Sigmoid colon (tissue), 7 donors: ENCODE measurements around the gene KIF12. TPM values are rescaled to one million over a fixed set of nuclear protein-coding genes. Genes with fewer than 3 reads are reported as not detected.
A peak's percentile ranks its signal among the peaks of the same experiment; 100 is the strongest.

ENCODE experiments used
- DNase-seq: peaks from one replicate; pipeline ENCODE4 v3.0.0-alpha.2; 2019
- H3K27ac ChIP-seq, 4 donors: fragments of 200-600 bp; sonication (generic); one replicate each; pipeline ENCODE4 v1.5.1; 2016 to 2019; ENCODE audit warnings: mild to moderate bottlenecking in 1 of 4
- H3K27me3 ChIP-seq, 3 donors: fragments of 200-600 bp; sonication (generic); one replicate each; pipeline ENCODE4 v1.5.1; 2019; ENCODE audit warnings: mild to moderate bottlenecking in 1 of 3
- H3K36me3 ChIP-seq, 4 donors: fragments of 200-600 bp; sonication (generic); one replicate each; pipeline ENCODE4 v1.5.1; 2016 to 2019
- H3K4me1 ChIP-seq, 4 donors: fragments of 200-600 bp; sonication (generic); one replicate each; pipeline ENCODE4 v1.5.1; 2017 to 2019
- H3K4me3 ChIP-seq, 4 donors: fragments of 200-600 bp; sonication (generic); one replicate each; pipeline ENCODE4 v1.5.1; 2017 to 2019; ENCODE audit warnings: mild to moderate bottlenecking in 2 of 4, moderate library complexity in 1 of 4
- H3K9me3 ChIP-seq, 4 donors: fragments of 200-600 bp in 3 of 4; sonication (generic) in 3 of 4; one replicate each; pipeline versions ENCODE4 v1.5.1 to v1.6.1; 2013 to 2019
- EP300 ChIP-seq, 4 donors: sonication (generic); formaldehyde crosslinking; IDR thresholded peaks; one replicate each; pipeline ENCODE4 v1.6.1; 2017; ENCODE audit warnings: antibody characterized with exemption in 4 of 4
- POLR2A ChIP-seq, 2 donors: fragments of 450-650 bp; IDR thresholded peaks; one replicate each; pipeline ENCODE4 v1.6.1; 2016; ENCODE audit warnings: antibody characterized with exemption in 2 of 2, mild to moderate bottlenecking in 2 of 2, moderate library complexity in 2 of 2
- POLR2AphosphoS5 ChIP-seq, 4 donors: sonication (generic); formaldehyde crosslinking; IDR thresholded peaks; one replicate each; pipeline ENCODE4 v1.6.1; 2017; ENCODE audit warnings: antibody characterized with exemption in 4 of 4
- WGBS, 2 donors: extraction: QIAGEN DNeasy Blood & Tissue Kit; methylation state at CpG; one replicate each; pipeline ENCODE4 v1.1.7; 2013; 5-methylcytosine and 5-hydroxymethylcytosine counted together
- intact Hi-C: fragments of 100-400 bp; cut with DNase I; formaldehyde crosslinking; loops from one replicate; pipeline ENCODE4 v1.15.1; 2023
- polyA plus RNA-seq, 3 donors: library from polyadenylated mRNA; stranded (reverse); fragments of 200-250 nt; gene quantifications; one replicate each; pipeline ENCODE4 v1.2.3, GENCODE V29; 2013
- total RNA-seq, 4 donors: library from RNA; depleted of rRNA; stranded (reverse); fragments of >200 nt; gene quantifications; one replicate each; pipeline ENCODE4 v1.1.0, GENCODE V29; 2016
- TF ChIP-seq, protein P1 (sequence below), 4 experiments: fragments of 450-650 bp in 3 of 4; fragments of 200-600 bp in 1 of 4; IDR thresholded peaks; one replicate each; pipeline ENCODE4 v1.5.1; 2016 to 2019; ENCODE audit warnings: antibody characterized with exemption in 4 of 4, mild to moderate bottlenecking in 3 of 4, moderate library complexity in 2 of 4
- donor health status: healthy with polysubstance abuse.
- donor health status: Bipolar disorder and iron deficiency.
- donor health status: healthy.

The KIF12 gene
- total and polyA plus RNA-seq, 7 donors = 1.4 to 6.9 (median 3.7) TPM; not detected in 3

DNA sequence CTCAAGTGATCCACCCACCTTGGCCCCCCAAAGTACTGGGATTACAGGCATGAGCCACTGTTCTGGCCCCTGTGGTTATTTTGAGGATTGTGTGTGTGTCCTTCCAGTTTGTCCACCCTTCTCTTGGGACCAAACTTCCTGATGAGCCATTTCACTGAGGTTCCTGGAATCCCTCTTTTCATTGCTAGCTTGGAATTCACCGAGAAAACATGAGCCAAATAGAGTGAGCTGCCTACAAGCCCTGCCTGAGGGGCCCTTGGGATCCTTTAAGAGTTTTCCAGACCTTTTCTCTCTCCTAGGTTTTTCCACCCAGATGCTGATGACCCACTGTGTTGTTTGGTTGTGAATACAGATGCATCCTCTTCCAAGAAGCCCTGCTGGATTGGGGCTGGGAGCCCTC lies 13.2 kb upstream of the KIF12 start:
- no peaks in the 10 kb centered on the region for H3K9me3 ChIP-seq
- H3K4me3 ChIP-seq = no peak overlapping the region
- WGBS, 2 donors = 77% methylated on average over 1 of the region's 1 CpG
- H3K27ac ChIP-seq = peak overlapping the region in 2 of 4 donors; percentile 1 to 12
- intact Hi-C loops = no loop called here
- no peak for DNase-seq
- peaks cover 0 to 13% (median 7%) of the 10 kb centered on the region in 4 donors for H3K4me1 ChIP-seq
- TF ChIP-seq EP300 (IDR thresholded peaks at IDR 0.05) = no peak
- no peak for TF ChIP-seq POLR2AphosphoS5 (IDR thresholded peaks at IDR 0.05)
- no peak for TF ChIP-seq POLR2A (IDR thresholded peaks at IDR 0.05)
- TF ChIP-seq, protein P1, sequence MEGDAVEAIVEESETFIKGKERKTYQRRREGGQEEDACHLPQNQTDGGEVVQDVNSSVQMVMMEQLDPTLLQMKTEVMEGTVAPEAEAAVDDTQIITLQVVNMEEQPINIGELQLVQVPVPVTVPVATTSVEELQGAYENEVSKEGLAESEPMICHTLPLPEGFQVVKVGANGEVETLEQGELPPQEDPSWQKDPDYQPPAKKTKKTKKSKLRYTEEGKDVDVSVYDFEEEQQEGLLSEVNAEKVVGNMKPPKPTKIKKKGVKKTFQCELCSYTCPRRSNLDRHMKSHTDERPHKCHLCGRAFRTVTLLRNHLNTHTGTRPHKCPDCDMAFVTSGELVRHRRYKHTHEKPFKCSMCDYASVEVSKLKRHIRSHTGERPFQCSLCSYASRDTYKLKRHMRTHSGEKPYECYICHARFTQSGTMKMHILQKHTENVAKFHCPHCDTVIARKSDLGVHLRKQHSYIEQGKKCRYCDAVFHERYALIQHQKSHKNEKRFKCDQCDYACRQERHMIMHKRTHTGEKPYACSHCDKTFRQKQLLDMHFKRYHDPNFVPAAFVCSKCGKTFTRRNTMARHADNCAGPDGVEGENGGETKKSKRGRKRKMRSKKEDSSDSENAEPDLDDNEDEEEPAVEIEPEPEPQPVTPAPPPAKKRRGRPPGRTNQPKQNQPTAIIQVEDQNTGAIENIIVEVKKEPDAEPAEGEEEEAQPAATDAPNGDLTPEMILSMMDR (IDR thresholded peaks at IDR 0.05) = no peak
- no peaks in the 10 kb centered on the region for H3K27me3 ChIP-seq
- H3K36me3 ChIP-seq = no peaks in the 10 kb centered on the region

DNA sequence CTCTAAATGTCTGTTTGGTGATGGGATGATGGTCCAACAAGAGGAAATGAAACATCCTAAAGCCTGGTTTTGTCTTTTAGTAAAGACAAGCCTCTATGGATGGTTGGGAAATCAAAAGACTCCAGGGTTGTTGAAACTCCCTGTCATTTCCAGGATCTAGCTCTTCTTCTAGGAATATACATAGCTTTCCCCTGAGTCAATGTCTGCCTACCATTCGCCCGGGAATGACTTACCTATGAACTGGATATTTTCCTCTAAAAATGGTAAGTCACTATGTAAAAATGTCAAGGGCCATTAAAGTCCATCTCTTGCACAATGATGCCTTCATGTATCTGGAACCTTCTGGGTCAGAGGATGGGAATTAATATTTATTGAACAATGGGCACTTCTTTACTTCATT lies 11.1 kb upstream of the KIF12 start:
- no peaks in the 10 kb centered on the region for H3K27me3 ChIP-seq
- H3K36me3 ChIP-seq = no peaks in the 10 kb centered on the region
- no peak for DNase-seq
- H3K9me3 ChIP-seq = no peaks in the 10 kb centered on the region
- H3K4me3 ChIP-seq = no peak overlapping the region
- no peak for TF ChIP-seq POLR2A (IDR thresholded peaks at IDR 0.05)
- H3K27ac ChIP-seq = no peak overlapping the region
- 89 to 93% methylated on average over 2 of the region's 2 CpGs for WGBS, 2 donors
- intact Hi-C loops = no loop called here
- H3K4me1 ChIP-seq = peaks cover 0 to 13% (median 7%) of the 10 kb centered on the region in 4 donors

DNA sequence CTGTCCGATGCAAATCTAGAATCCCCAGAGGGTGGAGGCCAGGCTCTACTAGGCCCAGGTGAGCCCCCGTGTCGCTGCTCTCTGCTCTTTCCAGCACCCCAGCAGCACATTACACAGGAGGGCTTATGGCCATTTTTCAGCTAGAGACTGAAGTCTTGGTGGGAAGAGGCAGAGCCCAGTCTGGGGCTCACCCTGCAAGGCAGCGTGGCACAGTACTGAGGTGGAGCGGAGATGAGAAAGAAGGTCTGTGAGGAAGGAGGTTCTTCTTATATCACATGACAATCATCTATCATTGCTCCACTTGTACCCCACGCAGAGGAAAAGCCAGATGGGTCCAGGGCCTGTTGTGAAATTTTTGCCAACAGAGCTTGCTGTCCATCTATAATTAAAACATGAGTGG lies 10.0 kb upstream of the KIF12 start:
- H3K9me3 ChIP-seq = no peaks in the 10 kb centered on the region
- H3K27me3 ChIP-seq = no peaks in the 10 kb centered on the region
- H3K36me3 ChIP-seq = no peaks in the 10 kb centered on the region
- intact Hi-C loops = loop anchor here (5.0 to 10.0 kb wide), 2 partner anchors 46 to 163 kb away; partner anchors contain the start of gene COL27A1
- 91 to 94% methylated on average over 6 of the region's 6 CpGs for whole genome bisulfite sequencing, 2 donors
- TF ChIP-seq EP300 (IDR thresholded peaks at IDR 0.05) (no peak), POLR2AphosphoS5 (IDR thresholded peaks at IDR 0.05) (no peak), POLR2A (IDR thresholded peaks at IDR 0.05) (no peak)
- TF ChIP-seq, protein P1 (IDR thresholded peaks at IDR 0.05) = no peak
- no peak overlapping the region for H3K4me3 ChIP-seq
- peaks cover 0 to 13% (median 7%) of the 10 kb centered on the region in 4 donors for H3K4me1 ChIP-seq
- DNase-seq = no peak
- no peak overlapping the region for H3K27ac ChIP-seq

DNA sequence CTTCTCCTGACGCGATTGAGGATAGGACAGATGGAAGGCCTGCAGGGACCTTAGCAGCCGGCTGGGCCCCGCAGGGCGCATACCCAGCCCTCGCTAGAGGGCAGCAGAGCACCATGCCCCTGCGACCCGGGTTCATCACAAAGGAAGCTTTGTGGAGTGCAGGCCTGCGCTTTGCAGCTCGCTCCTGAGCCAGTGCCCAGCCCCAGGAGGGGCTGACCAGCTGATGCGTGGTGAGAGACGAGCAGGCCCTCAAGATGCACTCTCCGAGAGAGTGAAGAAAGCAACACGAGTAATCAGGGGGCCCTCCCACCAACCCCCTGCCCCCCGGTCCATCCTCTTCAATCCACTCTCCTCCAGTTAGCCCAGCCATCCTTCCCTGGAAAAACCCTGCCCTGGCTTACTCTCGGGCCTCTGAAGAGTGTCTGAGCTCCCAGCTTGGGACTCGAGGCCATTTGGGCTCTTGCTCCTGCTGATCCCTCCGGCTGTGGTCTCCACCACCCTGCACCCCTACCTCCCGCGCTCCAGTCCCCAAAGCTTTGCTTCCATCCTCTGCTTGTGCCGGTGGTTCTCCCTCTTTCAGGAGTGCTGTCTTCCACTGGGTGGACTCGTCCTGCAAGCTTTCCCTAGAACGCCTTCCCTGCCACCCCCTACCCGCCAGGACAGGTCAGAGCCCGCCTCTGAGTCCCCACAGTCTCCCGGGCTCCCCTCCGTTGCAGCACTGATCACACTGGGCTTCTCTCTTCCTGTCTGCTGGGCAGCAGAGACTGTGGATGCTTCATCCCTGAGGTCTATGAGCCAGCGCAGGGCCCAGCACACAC lies 9.1 kb upstream of the KIF12 start:
- no peak for TF ChIP-seq POLR2A (IDR thresholded peaks at IDR 0.05)
- TF ChIP-seq, protein P1 (IDR thresholded peaks at IDR 0.05) = peak; percentile 73 to 91 (median 80)
- no peak overlapping the region for H3K27ac ChIP-seq
- no peaks in the 10 kb centered on the region for H3K9me3 ChIP-seq
- 43 to 48% methylated on average over 28 of the region's 28 CpGs for WGBS, 2 donors
- no peak overlapping the region for H3K4me3 ChIP-seq
- DNase-seq = peak; percentile 86
- intact Hi-C loops = loop anchor here (1.0 to 10.0 kb wide), 3 partner anchors 47 to 182 kb away; partner anchors contain the start of gene COL27A1
- peaks cover 0 to 7% (median 3%) of the 10 kb centered on the region in 4 donors for H3K4me1 ChIP-seq
- H3K27me3 ChIP-seq = no peaks in the 10 kb centered on the region
- no peaks in the 10 kb centered on the region for H3K36me3 ChIP-seq

DNA sequence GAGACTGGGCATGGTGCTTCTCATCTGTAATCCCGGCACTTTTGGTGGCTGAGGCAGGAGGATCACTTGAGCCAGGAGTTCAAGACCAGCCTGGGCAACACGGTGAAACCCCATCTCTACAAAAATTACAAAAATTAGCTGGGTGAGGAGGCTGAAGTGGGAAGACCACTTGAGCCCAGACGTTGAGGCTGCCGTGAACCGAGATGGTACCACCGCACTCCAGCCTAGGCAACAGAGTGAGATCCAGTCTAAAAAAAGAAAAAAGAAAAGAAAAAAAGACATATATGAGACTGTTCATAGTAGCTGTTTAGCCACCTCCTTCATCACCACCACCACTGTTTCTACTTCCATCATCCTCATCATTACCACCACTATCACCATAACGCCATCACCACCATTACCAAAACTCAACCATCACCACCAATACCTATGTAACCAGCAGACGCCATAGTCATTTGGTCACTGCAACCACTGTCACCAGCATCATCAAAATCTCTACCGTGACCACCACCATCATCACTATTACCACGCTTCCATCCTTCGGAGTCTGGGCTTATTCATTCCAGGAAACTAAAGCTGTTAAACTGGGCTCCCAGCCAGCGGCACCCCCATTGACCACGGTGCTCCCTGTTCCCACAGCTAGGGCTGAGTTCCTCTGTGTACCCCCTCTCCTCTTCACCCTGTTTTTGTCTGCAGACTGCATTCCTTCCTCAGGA lies 8.4 kb upstream of the KIF12 start:
- WGBS, 2 donors = 60 to 71% methylated on average over 13 of the region's 13 CpGs

More for the DNA sequence above, 8.4 kb upstream of the KIF12 start:
- no peaks in the 10 kb centered on the region for H3K9me3 ChIP-seq
- no peaks in the 10 kb centered on the region for H3K4me1 ChIP-seq
- no peak for DNase-seq
- H3K36me3 ChIP-seq = no peaks in the 10 kb centered on the region
- intact Hi-C loops = loop anchor here (1.0 to 10.0 kb wide), 3 partner anchors 47 to 183 kb away; partner anchors contain the start of gene COL27A1
- no peak for TF ChIP-seq POLR2A (IDR thresholded peaks at IDR 0.05)
- no peaks in the 10 kb centered on the region for H3K27me3 ChIP-seq
- no peak overlapping the region for H3K4me3 ChIP-seq
- H3K27ac ChIP-seq = no peak overlapping the region
